Measurements from ENCODE around the gene SLC6A18. TPM values are rescaled to one million over a fixed set of nuclear protein-coding genes. Genes with fewer than 3 reads are reported as not detected.

The SLC6A18 gene
- total and polyA plus RNA-seq, 5 experiments from 2014 or later: not detected

GRCh38 chr5:1202026-1202797, 23.0 kb upstream of the SLC6A18 start:
- H3K4me1 Mint-ChIP-seq: no peaks in the 10 kb centered on the region
- no peak overlapping the region for H3K4me3 Mint-ChIP-seq
- H3K27ac Mint-ChIP-seq: peak overlapping the region in 1 of 10 donors; percentile 65
- POLR2A ChIA-PET: no interaction called here
- ATAC-seq (no peak), DNase-seq (peak in 2 of 10 donors; percentile 6 to 59)
- H3K36me3 Mint-ChIP-seq: no peaks in the 10 kb centered on the region
- H3K27me3 Mint-ChIP-seq: peaks cover 0 to 8% (median 4%) of the 10 kb centered on the region in 5 donors
- no peaks in the 10 kb centered on the region for H3K9me3 Mint-ChIP-seq

- Mint-ChIP-seq H3K36me3 (no peaks in the 10 kb centered on the region), H3K27me3 (peaks cover 0 to 8% (median 5%) of the 10 kb centered on the region in 5 donors), H3K27ac (peak overlapping the region in 1 of 10 donors; percentile 65), H3K4me3 (no peak overlapping the region), H3K4me1 (no peaks in the 10 kb centered on the region), H3K9me3 (no peaks in the 10 kb centered on the region)
- DNase-seq (no peak), ATAC-seq (no peak)
- POLR2A ChIA-PET: no interaction called here
These were observed 22.4 kb upstream of the SLC6A18 start for GRCh38 chr5:1202798-1203185.

- no peak for ATAC-seq
- Mint-ChIP-seq H3K27ac (no peak overlapping the region), H3K9me3 (no peaks in the 10 kb centered on the region), H3K36me3 (no peaks in the 10 kb centered on the region), H3K4me1 (no peaks in the 10 kb centered on the region), H3K4me3 (no peak overlapping the region), H3K27me3 (peaks cover 0 to 8% (median 5%) of the 10 kb centered on the region in 5 donors)
- POLR2A ChIA-PET: no interaction called here
- DNase-seq: peak in 2 of 10 donors; percentile 4 to 32
These were observed 21.7 kb upstream of the SLC6A18 start for GRCh38 chr5:1203311-1203967.

- H3K4me1 Mint-ChIP-seq: no peaks in the 10 kb centered on the region
- DNase-seq (peak in 1 of 10 donors; percentile 52), ATAC-seq (no peak)
- H3K27me3 Mint-ChIP-seq: peaks cover 0 to 8% (median 5%) of the 10 kb centered on the region in 5 donors
- POLR2A ChIA-PET: no interaction called here
- no peaks in the 10 kb centered on the region for H3K36me3 Mint-ChIP-seq
- no peak overlapping the region for H3K27ac Mint-ChIP-seq
- H3K9me3 Mint-ChIP-seq: no peaks in the 10 kb centered on the region
- no peak overlapping the region for H3K4me3 Mint-ChIP-seq
These were observed 21.1 kb upstream of the SLC6A18 start for GRCh38 chr5:1203968-1204692.

GRCh38 chr5:1204693-1205242, 20.4 kb upstream of the SLC6A18 start:
- Mint-ChIP-seq H3K4me3 (no peak overlapping the region), H3K9me3 (no peaks in the 10 kb centered on the region), H3K36me3 (no peaks in the 10 kb centered on the region), H3K4me1 (peaks cover 0 to 2% (median 0%) of the 10 kb centered on the region in 4 donors), H3K27ac (peak overlapping the region in 1 of 10 donors; percentile 49), H3K27me3 (peaks cover 0 to 8% (median 5%) of the 10 kb centered on the region in 5 donors)
- ATAC-seq (no peak), DNase-seq (peak in 1 of 10 donors; percentile 22)
- POLR2A ChIA-PET: no interaction called here

DNA sequence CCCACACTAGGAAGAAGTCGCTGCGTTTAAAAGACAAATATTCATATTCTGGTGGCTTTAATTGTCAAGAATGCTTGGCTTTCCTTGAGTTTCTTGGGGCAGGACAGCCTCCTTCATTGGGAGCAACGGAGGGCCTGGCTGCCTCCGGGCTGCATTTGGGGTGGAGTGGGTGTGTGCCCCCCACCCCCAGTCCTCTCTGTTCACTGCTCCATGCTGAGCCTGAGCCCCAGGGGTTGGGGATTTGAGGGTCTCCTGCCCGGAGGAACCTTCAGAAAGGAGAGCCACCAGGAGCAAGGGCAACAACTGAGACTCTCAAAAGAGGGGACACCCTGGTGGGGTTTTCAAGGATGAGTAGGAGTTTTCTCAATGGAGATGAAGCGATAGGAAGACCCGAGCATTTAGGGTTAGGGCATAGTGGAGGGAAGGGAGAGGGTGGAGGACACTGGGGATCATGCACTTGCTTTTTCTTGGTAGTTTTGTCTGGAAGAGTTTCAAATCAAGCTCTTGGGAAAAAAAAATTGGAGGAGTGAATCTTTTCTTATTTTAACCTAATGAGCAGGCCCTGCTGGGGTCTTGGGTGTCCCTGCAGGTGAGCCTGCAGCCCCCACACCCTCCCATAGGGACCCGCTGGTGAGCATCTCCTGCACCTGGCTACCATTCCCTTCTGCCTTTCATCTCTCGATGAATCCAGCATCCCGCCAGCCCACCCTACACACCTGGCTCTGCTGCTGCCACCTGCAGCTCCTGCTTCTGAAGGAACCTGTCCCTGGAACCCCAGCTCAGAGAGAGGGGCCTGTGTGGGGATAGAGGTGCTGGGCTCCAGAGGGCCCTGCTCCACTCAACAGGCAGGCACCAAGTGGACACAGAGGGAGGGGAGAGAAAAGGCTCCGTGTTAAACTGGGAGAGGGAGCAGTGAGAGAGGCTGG, 19.7 kb upstream of the SLC6A18 start:
- H3K27me3 Mint-ChIP-seq: peaks cover 0 to 8% (median 5%) of the 10 kb centered on the region in 5 donors
- peak overlapping the region in 1 of 10 donors; percentile 49 for H3K27ac Mint-ChIP-seq
- DNase-seq (no peak), ATAC-seq (no peak)
- no peaks in the 10 kb centered on the region for H3K9me3 Mint-ChIP-seq
- H3K4me1 Mint-ChIP-seq: peaks cover 0 to 2% (median 0%) of the 10 kb centered on the region in 4 donors
- POLR2A ChIA-PET: no interaction called here
- H3K4me3 Mint-ChIP-seq: no peak overlapping the region
- no peaks in the 10 kb centered on the region for H3K36me3 Mint-ChIP-seq

- no peaks in the 10 kb centered on the region for H3K36me3 Mint-ChIP-seq
- peaks cover 0 to 8% (median 4%) of the 10 kb centered on the region in 5 donors for H3K27me3 Mint-ChIP-seq
- POLR2A ChIA-PET: no interaction called here
- ATAC-seq: no peak
- H3K9me3 Mint-ChIP-seq: no peaks in the 10 kb centered on the region
- H3K4me1 Mint-ChIP-seq: peaks cover 0 to 2% (median 0%) of the 10 kb centered on the region in 4 donors
- no peak overlapping the region for H3K4me3 Mint-ChIP-seq
- no peak overlapping the region for H3K27ac Mint-ChIP-seq
- DNase-seq: peak in 1 of 10 donors; percentile 1
These were observed 18.4 kb upstream of the SLC6A18 start for GRCh38 chr5:1206521-1207412.

- DNase-seq (no peak), ATAC-seq (no peak)
- Mint-ChIP-seq H3K4me1 (peaks cover 0 to 2% (median 0%) of the 10 kb centered on the region in 4 donors), H3K4me3 (no peak overlapping the region), H3K27ac (peak overlapping the region in 1 of 10 donors; percentile 43), H3K27me3 (peaks cover 0 to 8% (median 4%) of the 10 kb centered on the region in 5 donors), H3K36me3 (no peaks in the 10 kb centered on the region), H3K9me3 (no peaks in the 10 kb centered on the region)
- POLR2A ChIA-PET: no interaction called here
These were observed 17.6 kb upstream of the SLC6A18 start for GRCh38 chr5:1207555-1207954.

GRCh38 chr5:1208221-1208742, 16.9 kb upstream of the SLC6A18 start:
- POLR2A ChIA-PET: no interaction called here
- DNase-seq (peak in 1 of 10 donors; percentile 1), ATAC-seq (no peak)
- H3K27ac Mint-ChIP-seq: no peak overlapping the region
- no peaks in the 10 kb centered on the region for H3K36me3 Mint-ChIP-seq
- no peak overlapping the region for H3K4me3 Mint-ChIP-seq
- peaks cover 0 to 8% (median 4%) of the 10 kb centered on the region in 5 donors for H3K27me3 Mint-ChIP-seq
- H3K4me1 Mint-ChIP-seq: peaks cover 0 to 2% (median 0%) of the 10 kb centered on the region in 4 donors
- H3K9me3 Mint-ChIP-seq: no peaks in the 10 kb centered on the region

DNA sequence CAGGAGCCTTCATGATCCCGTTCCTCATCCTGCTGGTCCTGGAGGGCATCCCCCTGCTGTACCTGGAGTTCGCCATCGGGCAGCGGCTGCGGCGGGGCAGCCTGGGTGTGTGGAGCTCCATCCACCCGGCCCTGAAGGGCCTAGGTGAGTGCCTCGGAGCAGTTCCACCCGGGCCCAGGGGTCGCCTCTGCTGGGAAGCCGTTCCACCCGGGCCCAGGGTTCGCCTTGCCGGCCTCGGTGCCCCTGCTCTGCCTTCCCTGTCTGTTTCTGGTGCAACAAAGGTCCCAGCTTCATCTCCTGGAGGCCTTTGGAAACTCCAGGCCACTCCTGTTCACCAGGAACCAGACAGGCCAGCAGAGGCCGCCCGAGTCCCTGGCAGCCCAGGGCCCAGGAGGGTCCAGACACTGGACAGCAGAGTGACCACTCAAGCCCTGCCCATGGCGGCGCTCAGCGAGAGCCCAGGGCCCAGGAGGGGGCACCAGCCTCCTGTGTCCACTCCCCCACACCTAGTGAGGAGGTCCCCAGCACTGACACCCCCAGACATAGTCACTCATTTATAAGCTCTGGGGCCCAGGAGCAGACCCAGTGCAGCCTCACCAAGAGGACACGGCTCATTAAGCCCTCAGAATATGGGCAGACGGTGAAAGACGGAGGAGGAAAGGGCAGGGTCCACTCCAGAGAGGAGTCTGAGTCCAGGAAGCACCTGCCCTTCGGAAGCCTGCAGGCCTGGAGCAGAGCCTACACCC, 16.3 kb upstream of the SLC6A18 start:
- peak overlapping the region in 1 of 10 donors; percentile 43 for H3K27ac Mint-ChIP-seq
- peak in 2 of 10 donors; percentile 3 to 57 for DNase-seq
- H3K4me3 Mint-ChIP-seq: no peak overlapping the region
- no peaks in the 10 kb centered on the region for H3K9me3 Mint-ChIP-seq
- ATAC-seq: no peak
- H3K36me3 Mint-ChIP-seq: no peaks in the 10 kb centered on the region
- peaks cover 0 to 2% (median 0%) of the 10 kb centered on the region in 4 donors for H3K4me1 Mint-ChIP-seq
- POLR2A ChIA-PET: no interaction called here
- peaks cover 0 to 8% (median 4%) of the 10 kb centered on the region in 5 donors for H3K27me3 Mint-ChIP-seq
